Spleen (tissue), 11 donors: ENCODE data around the gene SCART1. TPM values are rescaled to one million over a fixed set of nuclear protein-coding genes. Genes with fewer than 3 reads are reported as not detected.
"Not testable (repeated sequence)": the region's sequence is repeated elsewhere in the genome, so short reads cannot be mapped to it uniquely, and the experiment has no call there.

Source experiments
- DNase-seq: peaks from one replicate; pipeline ENCODE4 v3.0.0-alpha.2; 2020
- H3K27ac ChIP-seq, 8 donors: fragments of 200-600 bp; sonication (generic) in 7 of 8; 1 replicate in 4 of 8; 2 replicates in 4 of 8; pipeline versions ENCODE4 v1.5.0 to v1.8.0; 2016 to 2021; ENCODE audit warnings: inconsistent platforms in 4 of 8, mild to moderate bottlenecking in 4 of 8, moderate library complexity in 1 of 8
- H3K27me3 ChIP-seq, 7 donors: fragments of 200-600 bp; sonication (generic) in 6 of 7; replicated peaks in 1 of 7; 1 replicate in 4 of 7; 2 replicates in 3 of 7; pipeline versions ENCODE4 v1.5.0 to v1.8.0; 2016 to 2021; ENCODE audit warnings: inconsistent platforms in 3 of 7, mild to moderate bottlenecking in 1 of 7
- H3K36me3 ChIP-seq, 6 donors: fragments of 200-600 bp; sonication (generic) in 5 of 6; 1 replicate in 4 of 6; 2 replicates in 2 of 6; pipeline versions ENCODE4 v1.5.0 to v1.8.0; 2016 to 2021; ENCODE audit warnings: inconsistent platforms in 2 of 6
- H3K4me1 ChIP-seq, 6 donors: fragments of 200-600 bp; sonication (generic) in 5 of 6; 1 replicate in 3 of 6; 2 replicates in 3 of 6; pipeline versions ENCODE4 v1.5.0 to v1.8.0; 2016 to 2021; ENCODE audit warnings: inconsistent platforms in 3 of 6
- H3K4me3 ChIP-seq, 8 donors: fragments of 200-600 bp; sonication (generic) in 7 of 8; 1 replicate in 4 of 8; 2 replicates in 4 of 8; pipeline versions ENCODE4 v1.5.0 to v1.8.0; 2016 to 2021; ENCODE audit warnings: inconsistent platforms in 4 of 8, mild to moderate bottlenecking in 4 of 8, moderate library complexity in 2 of 8
- H3K9me3 ChIP-seq, 8 donors: fragments of 200-600 bp; sonication (generic) in 7 of 8; 1 replicate in 4 of 8; 2 replicates in 4 of 8; pipeline versions ENCODE4 v1.5.0 to v1.8.0; 2016 to 2021; ENCODE audit warnings: inconsistent platforms in 4 of 8
- CTCF ChIP-seq, 11 experiments: fragments of 200-600 bp in 7 of 11; fragments of 450-650 bp in 4 of 11; sonication (generic) in 4 of 11; IDR thresholded peaks in 8 of 11; conservative IDR thresholded peaks in 3 of 11; 1 replicate in 7 of 11; 2 replicates in 4 of 11; pipeline versions ENCODE4 v1.4.0 to v1.8.0; 2016 to 2021; ENCODE audit warnings: antibody characterized with exemption in 11 of 11, inconsistent platforms in 4 of 11, mild to moderate bottlenecking in 1 of 11
- POLR2A ChIP-seq, 3 donors: fragments of 450-650 bp; IDR thresholded peaks; one replicate each; pipeline ENCODE4 v1.5.1; 2017; ENCODE audit warnings: antibody characterized with exemption in 3 of 3, mild to moderate bottlenecking in 1 of 3
- POLR2AphosphoS5 ChIP-seq, 3 donors: sonication (generic); formaldehyde crosslinking; IDR thresholded peaks; one replicate each; pipeline ENCODE4 v1.5.1; 2017; ENCODE audit warnings: antibody characterized with exemption in 3 of 3
- WGBS, 5 donors: extraction: QIAGEN DNeasy Blood & Tissue Kit in 3 of 5; methylation state at CpG; one replicate each; pipeline versions ENCODE4 v1.1.5 to v1.1.7; 2013 to 2018; 5-methylcytosine and 5-hydroxymethylcytosine counted together
- intact Hi-C: fragments of 100-400 bp; cut with DNase I; formaldehyde crosslinking; loops from one replicate; pipeline ENCODE4 v1.15.0; 2023; ENCODE audit warnings: low total_unique reads
- polyA plus RNA-seq, 3 donors: library from polyadenylated mRNA; stranded (reverse); fragments of 200-250 nt; gene quantifications; one replicate each; pipeline ENCODE4 v1.2.1, GENCODE V29; 2013
- total RNA-seq, 7 donors: library from RNA; depleted of rRNA in 3 of 7; stranded (reverse); fragments of >200 nt in 3 of 7; fragmentation: NEBNext Ultra II Directional in 4 of 7; extraction: Animal tissue kit (Norgen Biotek cat#: 25700) in 4 of 7; gene quantifications; one replicate each; pipeline versions ENCODE4 v1.1.0 to v1.2.1, GENCODE V29; 2016 to 2021
- donor health status: healthy with polysubstance abuse.
- donor health status: DM: no; HTN: no; CAD: no; lungs with moderate emphysema.
- donor health status: DM: no; HTN: no; CAD: no.
- donor health status: Bipolar disorder and iron deficiency.
- donor health status: healthy.
- donor health status: DM: no; HTN: no; CAD: no.
- donor health status: DM: yes; HTN: yes; CAD: no.

Gene SCART1
- total and polyA plus RNA-seq, 10 donors = 0.36 to 9.7 (median 4.9) TPM

GRCh38 chr10:133440633-133441285, 13.0 kb upstream of the SCART1 start:
- intact Hi-C loops = no loop called here
- TF ChIP-seq POLR2A (IDR thresholded peaks at IDR 0.05) = no peak
- no peak for TF ChIP-seq POLR2AphosphoS5 (IDR thresholded peaks at IDR 0.05)
- no peak for TF ChIP-seq CTCF (IDR thresholded peaks at IDR 0.05 in 8 of 11, conservative IDR thresholded peaks at IDR 0.05 in 3 of 11)
- no peak overlapping the region for H3K4me3 ChIP-seq
- peaks cover 0 to 10% (median 3%) of the 10 kb centered on the region in 8 donors for H3K9me3 ChIP-seq
- H3K27ac ChIP-seq = no peak overlapping the region
- 95 to 100% (median 97%) methylated on average over 11 to 18 of the region's 18 CpGs for WGBS, 5 donors
- peaks cover 0 to 14% (median 0%) of the 10 kb centered on the region in 6 donors for H3K4me1 ChIP-seq
- no peak for DNase-seq
- no peaks in the 10 kb centered on the region for H3K27me3 ChIP-seq
- peaks cover 0 to 9% (median 0%) of the 10 kb centered on the region in 6 donors for H3K36me3 ChIP-seq

GRCh38 chr10:133441356-133441755, 12.4 kb upstream of the SCART1 start:
- Histone ChIP-seq H3K9me3 (peaks cover 0 to 16% (median 9%) of the 10 kb centered on the region in 8 donors), H3K27ac (peak overlapping the region in 1 of 8 donors; percentile 46), H3K4me1 (peaks cover 0 to 14% (median 0%) of the 10 kb centered on the region in 6 donors)
- WGBS, 5 donors = 64 to 89% (median 87%) methylated on average over 4 to 14 of the region's 21 CpGs
- H3K27me3 ChIP-seq, H3K4me3 ChIP-seq, DNase-seq, intact Hi-C loops, H3K36me3 ChIP-seq: not testable (repeated sequence)

GRCh38 chr10:133441780-133442179, 12.0 kb upstream of the SCART1 start:
- H3K27ac ChIP-seq = peak overlapping the region in 2 of 8 donors; percentile 38 to 46
- DNase-seq = no peak
- H3K4me1 ChIP-seq = peaks cover 0 to 14% (median 0%) of the 10 kb centered on the region in 6 donors
- peaks cover 1 to 21% (median 13%) of the 10 kb centered on the region in 8 donors for H3K9me3 ChIP-seq
- peaks cover 0 to 9% (median 0%) of the 10 kb centered on the region in 6 donors for H3K36me3 ChIP-seq
- TF ChIP-seq POLR2AphosphoS5 (IDR thresholded peaks at IDR 0.05) (no peak), POLR2A (IDR thresholded peaks at IDR 0.05) (no peak), CTCF (IDR thresholded peaks at IDR 0.05 in 8 of 11, conservative IDR thresholded peaks at IDR 0.05 in 3 of 11) (no peak)
- WGBS, 5 donors = 68 to 91% (median 84%) methylated on average over 9 to 12 of the region's 12 CpGs
- intact Hi-C loops = no loop called here
- H3K4me3 ChIP-seq = no peak overlapping the region
- H3K27me3 ChIP-seq = peaks cover 0 to 4% (median 0%) of the 10 kb centered on the region in 7 donors

GRCh38 chr10:133442191-133442966, 11.4 kb upstream of the SCART1 start:
- TF ChIP-seq POLR2AphosphoS5 (IDR thresholded peaks at IDR 0.05) = no peak
- Histone ChIP-seq H3K9me3 (peaks cover 6 to 27% (median 19%) of the 10 kb centered on the region in 8 donors), H3K27me3 (peaks cover 0 to 4% (median 0%) of the 10 kb centered on the region in 7 donors), H3K27ac (peak overlapping the region in 2 of 8 donors; percentile 38 to 46), H3K36me3 (peaks cover 0 to 9% (median 0%) of the 10 kb centered on the region in 6 donors), H3K4me3 (no peak overlapping the region), H3K4me1 (peaks cover 0 to 14% (median 0%) of the 10 kb centered on the region in 6 donors)
- intact Hi-C loops = no loop called here
- peak; percentile 74 for DNase-seq
- 59 to 87% (median 65%) methylated on average over 12 to 23 of the region's 23 CpGs for WGBS, 5 donors
